Measurements from ENCODE around the gene GPR87. TPM values are rescaled to one million over a fixed set of nuclear protein-coding genes. Genes with fewer than 3 reads are reported as not detected.

The GPR87 gene
- total RNA-seq, 1 donor from 2014 or later, result 56.9 TPM

DNA sequence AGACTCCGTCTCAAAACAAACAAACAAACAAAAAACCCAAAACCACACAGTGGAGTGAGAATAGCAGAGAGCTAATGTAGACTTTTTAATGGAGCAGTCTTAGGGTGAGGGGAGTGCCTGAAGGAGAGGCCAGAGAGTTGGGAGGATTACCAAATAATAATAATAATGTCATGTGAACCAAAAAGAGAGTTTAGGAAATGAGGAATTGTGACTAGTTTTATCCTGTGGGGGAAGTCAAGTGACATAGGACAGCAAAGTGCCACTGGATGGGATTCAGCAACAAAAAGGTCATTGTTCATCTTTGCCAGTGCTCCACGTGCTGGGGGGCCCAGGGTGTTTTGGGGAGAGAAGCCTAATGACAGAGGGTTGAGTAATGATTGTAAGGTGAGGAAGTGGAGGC is 12.9 kb downstream of the GPR87 start:
- no peak overlapping the region for H3K4me3 ChIP-seq (ENCODE audit: low read depth, low read length)
- TF ChIP-seq, protein P1, sequence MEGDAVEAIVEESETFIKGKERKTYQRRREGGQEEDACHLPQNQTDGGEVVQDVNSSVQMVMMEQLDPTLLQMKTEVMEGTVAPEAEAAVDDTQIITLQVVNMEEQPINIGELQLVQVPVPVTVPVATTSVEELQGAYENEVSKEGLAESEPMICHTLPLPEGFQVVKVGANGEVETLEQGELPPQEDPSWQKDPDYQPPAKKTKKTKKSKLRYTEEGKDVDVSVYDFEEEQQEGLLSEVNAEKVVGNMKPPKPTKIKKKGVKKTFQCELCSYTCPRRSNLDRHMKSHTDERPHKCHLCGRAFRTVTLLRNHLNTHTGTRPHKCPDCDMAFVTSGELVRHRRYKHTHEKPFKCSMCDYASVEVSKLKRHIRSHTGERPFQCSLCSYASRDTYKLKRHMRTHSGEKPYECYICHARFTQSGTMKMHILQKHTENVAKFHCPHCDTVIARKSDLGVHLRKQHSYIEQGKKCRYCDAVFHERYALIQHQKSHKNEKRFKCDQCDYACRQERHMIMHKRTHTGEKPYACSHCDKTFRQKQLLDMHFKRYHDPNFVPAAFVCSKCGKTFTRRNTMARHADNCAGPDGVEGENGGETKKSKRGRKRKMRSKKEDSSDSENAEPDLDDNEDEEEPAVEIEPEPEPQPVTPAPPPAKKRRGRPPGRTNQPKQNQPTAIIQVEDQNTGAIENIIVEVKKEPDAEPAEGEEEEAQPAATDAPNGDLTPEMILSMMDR (IDR thresholded peaks at IDR 0.05; ENCODE audit: insufficient read depth, low read length, severe bottlenecking), result no peak
- no peaks in the 10 kb centered on the region for H3K27me3 ChIP-seq (ENCODE audit: control insufficient read depth, insufficient read depth, low read length)
- H3K36me3 ChIP-seq (ENCODE audit: control insufficient read depth, insufficient read depth, low read length), result peaks cover 10% of the 10 kb centered on the region
- FAIRE-seq (no peak), DNase-seq (ENCODE audit: low read depth) (no peak)

GRCh38 chr3:151301787-151302186 is 14.8 kb downstream of the GPR87 start:
- no peak for FAIRE-seq
- TF ChIP-seq, protein P1 (IDR thresholded peaks at IDR 0.05; ENCODE audit: insufficient read depth, low read length, severe bottlenecking), result no peak
- peaks cover 17% of the 10 kb centered on the region for H3K36me3 ChIP-seq (ENCODE audit: control insufficient read depth, insufficient read depth, low read length)
- H3K4me3 ChIP-seq (ENCODE audit: low read depth, low read length), result no peak overlapping the region
- peak; percentile 90 for DNase-seq (ENCODE audit: low read depth)
- H3K27me3 ChIP-seq (ENCODE audit: control insufficient read depth, insufficient read depth, low read length), result no peaks in the 10 kb centered on the region

GRCh38 chr3:151300539-151300938 is 16.1 kb downstream of the GPR87 start:
- FAIRE-seq, result no peak
- Histone ChIP-seq H3K4me3 (ENCODE audit: low read depth, low read length) (no peak overlapping the region), H3K36me3 (ENCODE audit: control insufficient read depth, insufficient read depth, low read length) (peaks cover 20% of the 10 kb centered on the region), H3K27me3 (ENCODE audit: control insufficient read depth, insufficient read depth, low read length) (no peaks in the 10 kb centered on the region)
- TF ChIP-seq, protein P1 (IDR thresholded peaks at IDR 0.05; ENCODE audit: insufficient read depth, low read length, severe bottlenecking), result no peak
- DNase-seq (ENCODE audit: low read depth), result no peak

DNA sequence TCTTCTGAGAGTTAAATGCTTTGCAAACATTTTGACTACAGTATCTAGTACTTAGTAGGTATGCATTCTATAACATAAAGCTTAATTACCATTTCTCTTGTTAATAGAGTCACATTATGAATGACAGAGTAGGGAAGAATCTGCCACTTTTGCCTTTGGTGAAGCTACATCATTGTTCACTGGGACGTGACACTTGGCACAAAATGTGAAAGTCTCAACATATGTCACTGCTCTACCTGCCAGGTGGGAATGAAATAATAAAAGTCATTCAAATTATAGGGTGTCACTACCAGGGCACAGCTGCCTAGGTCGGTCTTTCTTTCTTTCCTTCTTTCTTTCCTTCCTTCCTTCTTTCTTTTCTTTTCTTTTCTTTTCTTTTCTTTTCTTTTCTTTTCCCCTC is 17.6 kb downstream of the GPR87 start:
- FAIRE-seq (no peak), DNase-seq (ENCODE audit: low read depth) (no peak)
- Histone ChIP-seq H3K27me3 (ENCODE audit: control insufficient read depth, insufficient read depth, low read length) (no peaks in the 10 kb centered on the region), H3K4me3 (ENCODE audit: low read depth, low read length) (no peak overlapping the region), H3K36me3 (ENCODE audit: control insufficient read depth, insufficient read depth, low read length) (peaks cover 24% of the 10 kb centered on the region)
- TF ChIP-seq, protein P1 (IDR thresholded peaks at IDR 0.05; ENCODE audit: insufficient read depth, low read length, severe bottlenecking), result no peak

DNA sequence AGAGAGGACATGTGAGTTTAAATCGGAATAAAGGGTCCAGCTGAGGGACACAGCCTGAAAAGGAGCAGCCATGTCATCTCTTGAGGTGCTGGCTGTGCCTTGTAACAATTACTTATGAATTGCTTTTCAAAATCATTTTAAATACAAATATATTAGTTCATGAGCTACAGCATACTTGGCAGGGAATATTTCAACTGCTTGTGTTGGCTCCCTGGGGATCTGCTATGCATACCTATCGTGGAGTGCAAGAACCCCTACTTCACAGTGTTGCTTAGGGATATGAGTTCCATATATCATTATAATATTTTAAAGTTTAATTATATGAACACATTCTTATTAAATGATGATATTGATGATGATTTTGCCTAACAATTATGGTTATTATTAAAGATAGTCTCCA is 19.2 kb downstream of the GPR87 start:
- Histone ChIP-seq H3K36me3 (ENCODE audit: control insufficient read depth, insufficient read depth, low read length) (peaks cover 22% of the 10 kb centered on the region), H3K4me3 (ENCODE audit: low read depth, low read length) (no peak overlapping the region), H3K27me3 (ENCODE audit: control insufficient read depth, insufficient read depth, low read length) (no peaks in the 10 kb centered on the region)
- TF ChIP-seq, protein P1 (IDR thresholded peaks at IDR 0.05; ENCODE audit: insufficient read depth, low read length, severe bottlenecking), result no peak
- no peak for FAIRE-seq
- no peak for DNase-seq (ENCODE audit: low read depth)

DNA sequence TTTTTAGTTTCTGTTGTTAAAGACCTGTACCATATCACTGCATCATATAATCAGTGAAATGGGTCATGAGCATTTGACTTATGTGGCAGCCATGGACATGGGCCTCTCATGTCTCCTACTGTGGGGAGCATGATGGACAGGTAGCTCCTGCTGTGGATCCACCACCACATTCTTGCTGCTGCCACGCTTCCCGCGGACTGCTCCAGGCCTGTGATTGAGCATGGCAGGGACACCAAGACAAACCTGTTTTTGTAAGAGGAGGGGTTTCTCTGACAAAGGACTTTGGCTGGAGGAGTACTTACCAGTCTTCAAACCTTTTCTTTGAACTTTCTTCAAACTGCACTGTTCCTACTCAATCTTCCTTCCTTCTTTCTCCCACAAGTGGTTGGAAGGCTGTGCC is 20.4 kb downstream of the GPR87 start:
- H3K4me3 ChIP-seq (ENCODE audit: low read depth, low read length), result no peak overlapping the region
- peaks cover 22% of the 10 kb centered on the region for H3K36me3 ChIP-seq (ENCODE audit: control insufficient read depth, insufficient read depth, low read length)
- FAIRE-seq (no peak), DNase-seq (ENCODE audit: low read depth) (no peak)
- H3K27me3 ChIP-seq (ENCODE audit: control insufficient read depth, insufficient read depth, low read length), result no peaks in the 10 kb centered on the region
- TF ChIP-seq, protein P1 (IDR thresholded peaks at IDR 0.05; ENCODE audit: insufficient read depth, low read length, severe bottlenecking), result no peak
